H1 (cell line): ENCODE results near the gene TRIAP1. TPM values are rescaled to one million over a fixed set of nuclear protein-coding genes. Genes with fewer than 3 reads are reported as not detected.

Source experiments
- ATF2 ChIP-seq: IDR thresholded peaks from 2 replicates; pipeline ENCODE4 v1.6.1; 2012; ENCODE audit warnings: low read length, inconsistent platforms
- CREB1 ChIP-seq: IDR thresholded peaks from 2 replicates; pipeline ENCODE4 v1.6.1; 2012; ENCODE audit warnings: inconsistent platforms
- GABPA ChIP-seq: IDR thresholded peaks from 2 replicates; pipeline ENCODE4 v1.6.1; 2011; ENCODE audit warnings: mild to moderate bottlenecking, low read length, moderate library complexity, borderline replicate concordance; ENCODE audit not compliant: insufficient read depth
- GTF2F1 ChIP-seq: IDR thresholded peaks from 2 replicates; pipeline ENCODE4 v1.6.1; 2012; ENCODE audit warnings: low read depth, low read length, improper control_type of control experiment, borderline replicate concordance
- HDAC6 ChIP-seq: IDR thresholded peaks from one replicate; pipeline ENCODE4 v1.7.1; 2012; ENCODE audit warnings: low read depth, mild to moderate bottlenecking, inconsistent platforms, low read length, moderate library complexity
- KDM5A ChIP-seq: fragments of 200-600 bp; IDR thresholded peaks from 2 replicates; pipeline ENCODE4 v1.7.1; 2012; ENCODE audit warnings: mild to moderate bottlenecking, low read length, inconsistent platforms, mixed read lengths
- POLR2AphosphoS5 ChIP-seq: IDR thresholded peaks from 2 replicates; pipeline ENCODE4 v1.6.1; 2011; ENCODE audit warnings: low read depth, low read length
- SAP30 ChIP-seq: fragments of 300-600 bp; sonication (generic); IDR thresholded peaks from 2 replicates; pipeline ENCODE4 v1.7.1; 2012; ENCODE audit warnings: low read length, moderate library complexity, mild to moderate bottlenecking, inconsistent platforms; ENCODE audit not compliant: insufficient read depth, insufficient replicate concordance
- SIX5 ChIP-seq: IDR thresholded peaks from 2 replicates; pipeline ENCODE4 v1.6.1; 2011; ENCODE audit warnings: mild to moderate bottlenecking, low read depth, low read length
- ZNF274 ChIP-seq: IDR thresholded peaks from 2 replicates; pipeline ENCODE4 v1.7.0; 2012; ENCODE audit warnings: low read length, borderline replicate concordance; ENCODE audit errors: extremely low read depth
- polyA plus RNA-seq, 7 experiments: library from polyadenylated mRNA; depleted of rRNA in 3 of 7; stranded (reverse) in 5 of 7; unstranded in 2 of 7; fragments of >200 nt in 5 of 7; fragments of 200-250 nt in 2 of 7; gene quantifications; 1 replicate in 5 of 7; 2 replicates in 1 of 7; 4 replicates in 1 of 7; pipeline versions ENCODE4 v1.2.1 to v1.2.3, GENCODE V29; 2011 to 2013; ENCODE audit warnings: missing spikeins in 2 of 7, mixed read lengths in 2 of 7
- total RNA-seq: library from RNA; stranded (reverse); fragmentation: NEBNext Ultra II Directional; extraction: Animal tissue kit (Norgen Biotek cat#: 25700); gene quantifications from 2 replicates; pipeline ENCODE4 v1.2.1, GENCODE V29; 2021
- TF ChIP-seq, protein P1 (sequence below): fragments of 300-600 bp; sonication (generic); IDR thresholded peaks from 2 replicates; pipeline ENCODE4 v1.7.1; 2012; ENCODE audit warnings: low read length, moderate library complexity, mild to moderate bottlenecking, inconsistent platforms; ENCODE audit not compliant: insufficient replicate concordance

TRIAP1 gene
- total and polyA plus RNA-seq, 2 of the 8 experiments (the other 6 are each of a cell fraction or from before 2014, with no cell fraction given) = 42.0 to 63.4 TPM

GRCh38 chr12:120412421-120412820 is 33.8 kb downstream of the TRIAP1 start (continued):
- TF ChIP-seq, protein P1, sequence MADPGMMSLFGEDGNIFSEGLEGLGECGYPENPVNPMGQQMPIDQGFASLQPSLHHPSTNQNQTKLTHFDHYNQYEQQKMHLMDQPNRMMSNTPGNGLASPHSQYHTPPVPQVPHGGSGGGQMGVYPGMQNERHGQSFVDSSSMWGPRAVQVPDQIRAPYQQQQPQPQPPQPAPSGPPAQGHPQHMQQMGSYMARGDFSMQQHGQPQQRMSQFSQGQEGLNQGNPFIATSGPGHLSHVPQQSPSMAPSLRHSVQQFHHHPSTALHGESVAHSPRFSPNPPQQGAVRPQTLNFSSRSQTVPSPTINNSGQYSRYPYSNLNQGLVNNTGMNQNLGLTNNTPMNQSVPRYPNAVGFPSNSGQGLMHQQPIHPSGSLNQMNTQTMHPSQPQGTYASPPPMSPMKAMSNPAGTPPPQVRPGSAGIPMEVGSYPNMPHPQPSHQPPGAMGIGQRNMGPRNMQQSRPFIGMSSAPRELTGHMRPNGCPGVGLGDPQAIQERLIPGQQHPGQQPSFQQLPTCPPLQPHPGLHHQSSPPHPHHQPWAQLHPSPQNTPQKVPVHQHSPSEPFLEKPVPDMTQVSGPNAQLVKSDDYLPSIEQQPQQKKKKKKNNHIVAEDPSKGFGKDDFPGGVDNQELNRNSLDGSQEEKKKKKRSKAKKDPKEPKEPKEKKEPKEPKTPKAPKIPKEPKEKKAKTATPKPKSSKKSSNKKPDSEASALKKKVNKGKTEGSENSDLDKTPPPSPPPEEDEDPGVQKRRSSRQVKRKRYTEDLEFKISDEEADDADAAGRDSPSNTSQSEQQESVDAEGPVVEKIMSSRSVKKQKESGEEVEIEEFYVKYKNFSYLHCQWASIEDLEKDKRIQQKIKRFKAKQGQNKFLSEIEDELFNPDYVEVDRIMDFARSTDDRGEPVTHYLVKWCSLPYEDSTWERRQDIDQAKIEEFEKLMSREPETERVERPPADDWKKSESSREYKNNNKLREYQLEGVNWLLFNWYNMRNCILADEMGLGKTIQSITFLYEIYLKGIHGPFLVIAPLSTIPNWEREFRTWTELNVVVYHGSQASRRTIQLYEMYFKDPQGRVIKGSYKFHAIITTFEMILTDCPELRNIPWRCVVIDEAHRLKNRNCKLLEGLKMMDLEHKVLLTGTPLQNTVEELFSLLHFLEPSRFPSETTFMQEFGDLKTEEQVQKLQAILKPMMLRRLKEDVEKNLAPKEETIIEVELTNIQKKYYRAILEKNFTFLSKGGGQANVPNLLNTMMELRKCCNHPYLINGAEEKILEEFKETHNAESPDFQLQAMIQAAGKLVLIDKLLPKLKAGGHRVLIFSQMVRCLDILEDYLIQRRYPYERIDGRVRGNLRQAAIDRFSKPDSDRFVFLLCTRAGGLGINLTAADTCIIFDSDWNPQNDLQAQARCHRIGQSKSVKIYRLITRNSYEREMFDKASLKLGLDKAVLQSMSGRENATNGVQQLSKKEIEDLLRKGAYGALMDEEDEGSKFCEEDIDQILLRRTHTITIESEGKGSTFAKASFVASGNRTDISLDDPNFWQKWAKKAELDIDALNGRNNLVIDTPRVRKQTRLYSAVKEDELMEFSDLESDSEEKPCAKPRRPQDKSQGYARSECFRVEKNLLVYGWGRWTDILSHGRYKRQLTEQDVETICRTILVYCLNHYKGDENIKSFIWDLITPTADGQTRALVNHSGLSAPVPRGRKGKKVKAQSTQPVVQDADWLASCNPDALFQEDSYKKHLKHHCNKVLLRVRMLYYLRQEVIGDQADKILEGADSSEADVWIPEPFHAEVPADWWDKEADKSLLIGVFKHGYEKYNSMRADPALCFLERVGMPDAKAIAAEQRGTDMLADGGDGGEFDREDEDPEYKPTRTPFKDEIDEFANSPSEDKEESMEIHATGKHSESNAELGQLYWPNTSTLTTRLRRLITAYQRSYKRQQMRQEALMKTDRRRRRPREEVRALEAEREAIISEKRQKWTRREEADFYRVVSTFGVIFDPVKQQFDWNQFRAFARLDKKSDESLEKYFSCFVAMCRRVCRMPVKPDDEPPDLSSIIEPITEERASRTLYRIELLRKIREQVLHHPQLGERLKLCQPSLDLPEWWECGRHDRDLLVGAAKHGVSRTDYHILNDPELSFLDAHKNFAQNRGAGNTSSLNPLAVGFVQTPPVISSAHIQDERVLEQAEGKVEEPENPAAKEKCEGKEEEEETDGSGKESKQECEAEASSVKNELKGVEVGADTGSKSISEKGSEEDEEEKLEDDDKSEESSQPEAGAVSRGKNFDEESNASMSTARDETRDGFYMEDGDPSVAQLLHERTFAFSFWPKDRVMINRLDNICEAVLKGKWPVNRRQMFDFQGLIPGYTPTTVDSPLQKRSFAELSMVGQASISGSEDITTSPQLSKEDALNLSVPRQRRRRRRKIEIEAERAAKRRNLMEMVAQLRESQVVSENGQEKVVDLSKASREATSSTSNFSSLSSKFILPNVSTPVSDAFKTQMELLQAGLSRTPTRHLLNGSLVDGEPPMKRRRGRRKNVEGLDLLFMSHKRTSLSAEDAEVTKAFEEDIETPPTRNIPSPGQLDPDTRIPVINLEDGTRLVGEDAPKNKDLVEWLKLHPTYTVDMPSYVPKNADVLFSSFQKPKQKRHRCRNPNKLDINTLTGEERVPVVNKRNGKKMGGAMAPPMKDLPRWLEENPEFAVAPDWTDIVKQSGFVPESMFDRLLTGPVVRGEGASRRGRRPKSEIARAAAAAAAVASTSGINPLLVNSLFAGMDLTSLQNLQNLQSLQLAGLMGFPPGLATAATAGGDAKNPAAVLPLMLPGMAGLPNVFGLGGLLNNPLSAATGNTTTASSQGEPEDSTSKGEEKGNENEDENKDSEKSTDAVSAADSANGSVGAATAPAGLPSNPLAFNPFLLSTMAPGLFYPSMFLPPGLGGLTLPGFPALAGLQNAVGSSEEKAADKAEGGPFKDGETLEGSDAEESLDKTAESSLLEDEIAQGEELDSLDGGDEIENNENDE = no peak
- TF ChIP-seq HDAC6 (no peak), KDM5A (no peak), ZNF274 (no peak), GABPA (no peak), GTF2F1 (no peak), SIX5 (no peak), POLR2AphosphoS5 (no peak), CREB1 (no peak), ATF2 (no peak), SAP30 (no peak)
